GM12878 (cell line): ENCODE measurements around the gene SMOC2. TPM values are rescaled to one million over a fixed set of nuclear protein-coding genes. Genes with fewer than 3 reads are reported as not detected.

ENCODE experiments used
- ATF2 ChIP-seq: IDR thresholded peaks from 2 replicates; pipeline ENCODE4 v1.6.1; 2012; ENCODE audit warnings: low read length, inconsistent platforms
- E4F1 ChIP-seq: fragments of 450-650 bp; IDR thresholded peaks from 2 replicates; pipeline ENCODE4 v1.6.1; 2018; ENCODE audit warnings: borderline replicate concordance, mild to moderate bottlenecking; ENCODE audit not compliant: partially characterized antibody
- MAX ChIP-seq: IDR thresholded peaks from 2 replicates; pipeline ENCODE4 v1.6.1; 2012; ENCODE audit warnings: low read depth, low read length, improper control_type of control experiment
- ZBTB40 ChIP-seq: fragments of 450-650 bp; IDR thresholded peaks from 2 replicates; pipeline ENCODE4 v1.6.1; 2016; ENCODE audit warnings: mild to moderate bottlenecking, moderate library complexity, borderline replicate concordance
- polyA plus RNA-seq, 11 experiments: library from polyadenylated mRNA; depleted of rRNA in 4 of 11; unstranded in 6 of 11; stranded (reverse) in 5 of 11; fragments of >200 nt; fragmentation: Nextera tagmentation in 4 of 11; fragmentation: Illumina TruSeq in 1 of 11; extraction: Ambion mirVana in 4 of 11; extraction: Trizol in 1 of 11; gene quantifications; 1 replicate in 1 of 11; 2 replicates in 10 of 11; pipeline versions ENCODE4 v1.2.1 to v1.2.3, GENCODE V29; 2011 to 2016; ENCODE audit warnings: inconsistent platforms in 2 of 11, missing spikeins in 2 of 11, low read depth in 1 of 11
- total RNA-seq, 4 experiments: library from RNA; depleted of rRNA in 3 of 4; stranded (reverse); fragments of >200 nt in 3 of 4; fragmentation: Illumina TruSeq in 1 of 4; extraction: Trizol in 1 of 4; gene quantifications; 2 replicates each; pipeline versions ENCODE4 v1.2.1 to v1.2.3, GENCODE V29; 2013 to 2021

The SMOC2 gene
- total and polyA plus RNA-seq, 10 of the 15 experiments (the other 5 are each of a cell fraction or from before 2014, with no cell fraction given) = 0.10 to 0.12 TPM; not detected in 8

GRCh38 chr6:168525114-168525513, 84.1 kb downstream of the SMOC2 start (continued):
- TF ChIP-seq ZBTB40 (no peak), ATF2 (no peak), MAX (no peak), E4F1 (no peak)
